Astrocyte of the spinal cord (primary cell): Measurements from ENCODE around the gene DISC1.
"Not testable (repeated sequence)": the region's sequence is repeated elsewhere in the genome, so short reads cannot be mapped to it uniquely, and the experiment has no call there.

ENCODE experiments used
- DNase-seq: peaks from one replicate; pipeline ENCODE4 v3.0.0; 2011; ENCODE audit warnings: low read depth, low spot score
- H3K4me3 ChIP-seq: 2 replicates; pipeline ENCODE4 v1.5.1; 2011; ENCODE audit warnings: low read depth, mild to moderate bottlenecking, low read length, moderate library complexity
- CTCF ChIP-seq: IDR thresholded peaks from 2 replicates; pipeline ENCODE4 v1.5.1; 2012; ENCODE audit warnings: low read depth, mild to moderate bottlenecking, low read length, inconsistent platforms
- in situ Hi-C: cut with HindIII; loops from 2 replicates; pipeline ENCODE4 v1.10.0; 2017; ENCODE audit warnings: low sequenced_read_pairs

Gene DISC1

GRCh38 chr1:231940116-231940515 lies 313.5 kb downstream of the DISC1 start:
- no peak for DNase-seq
- in situ Hi-C loops = no loop called here
- no peak for TF ChIP-seq CTCF
- H3K4me3 ChIP-seq = no peak overlapping the region

GRCh38 chr1:231940701-231941100 lies 314.1 kb downstream of the DISC1 start:
- TF ChIP-seq CTCF = no peak
- no peak for DNase-seq
- no peak overlapping the region for H3K4me3 ChIP-seq
- in situ Hi-C loops = no loop called here

GRCh38 chr1:231943084-231943483 lies 316.5 kb downstream of the DISC1 start:
- in situ Hi-C loops = no loop called here
- no peak for TF ChIP-seq CTCF
- no peak for DNase-seq
- H3K4me3 ChIP-seq = no peak overlapping the region

GRCh38 chr1:231948102-231948501 lies 321.5 kb downstream of the DISC1 start:
- DNase-seq, H3K4me3 ChIP-seq, in situ Hi-C loops: not testable (repeated sequence)

GRCh38 chr1:231949277-231950091 lies 322.9 kb downstream of the DISC1 start:
- H3K4me3 ChIP-seq = no peak overlapping the region
- DNase-seq = no peak
- in situ Hi-C loops = no loop called here
- peak; percentile 9 for TF ChIP-seq CTCF

- no peak for TF ChIP-seq CTCF
- no peak for DNase-seq
- in situ Hi-C loops = no loop called here
- no peak overlapping the region for H3K4me3 ChIP-seq
Measured at GRCh38 chr1:231950331-231951128, 323.9 kb downstream of the DISC1 start.

- no peak for TF ChIP-seq CTCF
- in situ Hi-C loops = no loop called here
- DNase-seq = peak; percentile 80
- H3K4me3 ChIP-seq = no peak overlapping the region
Measured at GRCh38 chr1:231951374-231951773, 324.8 kb downstream of the DISC1 start.
